GM23338 (cell line): ENCODE measurements around the gene M1AP. TPM values are rescaled to one million over a fixed set of nuclear protein-coding genes. Genes with fewer than 3 reads are reported as not detected.

Source experiments
- ATAC-seq: fragments of 200-7000 bp; cut with Tn5 transposase; 3 replicates; pipeline ENCODE4 v1.9.1; 2020
- DNase-seq: peaks from one replicate; pipeline ENCODE4 v3.0.0-alpha.2; 2015; ENCODE audit warnings: low spot score
- H2AFZ ChIP-seq: fragments of 200-600 bp; sonication (generic); 2 replicates; pipeline ENCODE4 v1.8.0; 2016; ENCODE audit warnings: antibody characterized with exemption, mild to moderate bottlenecking, moderate library complexity
- H3F3A ChIP-seq: fragments of 200-600 bp; sonication (generic); replicated peaks from 2 replicates; pipeline ENCODE4 v1.8.0; 2017; ENCODE audit warnings: antibody characterized with exemption, mixed run types, low read depth
- H3K27ac ChIP-seq: fragments of 200-600 bp; sonication (generic); 2 replicates; pipeline ENCODE4 v1.6.1; 2016; ENCODE audit warnings: low read depth
- H3K27me3 ChIP-seq: fragments of 200-600 bp; sonication (generic); 2 replicates; pipeline ENCODE4 v1.8.0; 2016; ENCODE audit warnings: mild to moderate bottlenecking, mixed run types, moderate library complexity; ENCODE audit not compliant: insufficient read depth
- H3K36me3 ChIP-seq: fragments of 200-600 bp; sonication (generic); 2 replicates; pipeline ENCODE4 v1.8.0; 2016; ENCODE audit warnings: mild to moderate bottlenecking; ENCODE audit not compliant: insufficient read depth
- H3K4me1 ChIP-seq: fragments of 200-600 bp; sonication (generic); 2 replicates; pipeline ENCODE4 v1.8.0; 2016; ENCODE audit warnings: mild to moderate bottlenecking, moderate library complexity; ENCODE audit not compliant: insufficient read depth
- H3K4me2 ChIP-seq: fragments of 200-600 bp; sonication (generic); 2 replicates; pipeline ENCODE4 v1.7.1; 2017; ENCODE audit warnings: mixed run types
- H3K4me3 ChIP-seq: fragments of 200-600 bp; sonication (generic); 2 replicates; pipeline ENCODE4 v1.6.1; 2016; ENCODE audit warnings: mixed run types
- H3K79me2 ChIP-seq: fragments of 200-600 bp; sonication (generic); replicated peaks from 2 replicates; pipeline ENCODE4 v1.8.0; 2017; ENCODE audit warnings: mild to moderate bottlenecking; ENCODE audit not compliant: insufficient read depth
- H3K9me2 ChIP-seq: fragments of 200-600 bp; sonication (generic); 2 replicates; pipeline ENCODE4 v1.8.0; 2017; ENCODE audit not compliant: insufficient read depth
- H4K20me1 ChIP-seq: fragments of 200-600 bp; sonication (generic); replicated peaks from 2 replicates; pipeline ENCODE4 v1.8.0; 2017; ENCODE audit warnings: mild to moderate bottlenecking; ENCODE audit not compliant: insufficient read depth
- H3K27ac Mint-ChIP-seq: 2 replicates; pipeline ENCODE4 v1.8.0; 2020; ENCODE audit warnings: inconsistent platforms, mild to moderate bottlenecking, moderate library complexity, mixed read lengths
- H3K27me3 Mint-ChIP-seq: 3 replicates; pipeline ENCODE4 v1.8.0; 2022; ENCODE audit warnings: low read depth, mild to moderate bottlenecking, moderate library complexity, mixed read lengths, inconsistent platforms; ENCODE audit not compliant: insufficient read depth, poor library complexity
- H3K36me3 Mint-ChIP-seq: 3 replicates; pipeline ENCODE4 v1.8.0; 2021; ENCODE audit warnings: low read depth, mild to moderate bottlenecking, inconsistent platforms, moderate library complexity, mixed read lengths
- H3K4me1 Mint-ChIP-seq: 3 replicates; pipeline ENCODE4 v1.8.0; 2020; ENCODE audit warnings: mild to moderate bottlenecking, inconsistent platforms, mixed read lengths
- H3K4me3 Mint-ChIP-seq: 3 replicates; pipeline ENCODE4 v1.8.0; 2021; ENCODE audit warnings: moderate library complexity, mild to moderate bottlenecking, inconsistent platforms, mixed read lengths
- H3K9me3 Mint-ChIP-seq: 3 replicates; pipeline ENCODE4 v1.8.0; 2020; ENCODE audit warnings: moderate library complexity, mild to moderate bottlenecking, inconsistent platforms, mixed read lengths
- CREB1 ChIP-seq: fragments of 250-450 bp; sonication (Bioruptor Pico); IDR thresholded peaks from 2 replicates; pipeline ENCODE4 v1.5.0; 2020; ENCODE audit warnings: low read depth, mild to moderate bottlenecking, moderate library complexity
- CTCF ChIP-seq, 2 experiments: fragments of 200-600 bp in 1 of 2; sonication (generic) in 1 of 2; conservative IDR thresholded peaks; 2 replicates each; pipeline versions ENCODE4 v1.5.1 to v1.6.1; 2016 to 2017; ENCODE audit warnings: antibody characterized with exemption in 2 of 2, low read depth in 2 of 2, mild to moderate bottlenecking in 2 of 2, moderate library complexity in 1 of 2
- ETS1 ChIP-seq: IDR thresholded peaks from 2 replicates; pipeline ENCODE4 v1.6.1; 2016; ENCODE audit warnings: antibody characterized with exemption
- EZH2 ChIP-seq: fragments of 200-600 bp; sonication (generic); IDR thresholded peaks from one replicate; pipeline ENCODE4 v1.8.0; 2017; ENCODE audit warnings: antibody characterized with exemption, mild to moderate bottlenecking, low read depth; ENCODE audit not compliant: unreplicated experiment
- EZH2phosphoT487 ChIP-seq: fragments of 200-600 bp; sonication (generic); IDR thresholded peaks from one replicate; pipeline ENCODE4 v1.8.1; 2018; ENCODE audit warnings: antibody characterized with exemption; ENCODE audit not compliant: unreplicated experiment
- JUNB ChIP-seq: IDR thresholded peaks from one replicate; pipeline ENCODE4 v1.6.1; 2016; ENCODE audit warnings: antibody characterized with exemption; ENCODE audit not compliant: unreplicated experiment
- NANOG ChIP-seq: IDR thresholded peaks from 2 replicates; pipeline ENCODE4 v1.6.1; 2016; ENCODE audit warnings: antibody characterized with exemption, borderline replicate concordance
- POLR2AphosphoS5 ChIP-seq: IDR thresholded peaks from 2 replicates; pipeline ENCODE4 v1.6.1; 2016; ENCODE audit warnings: antibody characterized with exemption, low read depth
- REST ChIP-seq: IDR thresholded peaks from one replicate; pipeline ENCODE4 v1.6.1; 2018; ENCODE audit warnings: antibody characterized with exemption; ENCODE audit not compliant: unreplicated experiment
- STAT1 ChIP-seq: IDR thresholded peaks from one replicate; pipeline ENCODE4 v1.6.1; 2016; ENCODE audit warnings: antibody characterized with exemption; ENCODE audit not compliant: unreplicated experiment
- ZNF114 ChIP-seq: fragments of 250-450 bp; sonication (Bioruptor Pico); IDR thresholded peaks from 2 replicates; pipeline ENCODE4 v1.5.0; 2020; ENCODE audit warnings: mild to moderate bottlenecking, moderate library complexity
- ZNF331 ChIP-seq: fragments of 250-450 bp; sonication (Bioruptor Pico); IDR thresholded peaks from 2 replicates; pipeline ENCODE4 v1.5.0; 2020; ENCODE audit warnings: low read depth, mild to moderate bottlenecking, moderate library complexity
- ZNF462 ChIP-seq: fragments of 250-450 bp; sonication (Bioruptor Pico); IDR thresholded peaks from 2 replicates; pipeline ENCODE4 v1.5.0; 2020; ENCODE audit warnings: mild to moderate bottlenecking, moderate library complexity
- polyA plus RNA-seq: library from polyadenylated mRNA; unstranded; fragments of >200 nt; fragmentation: Nextera tagmentation; extraction: Ambion mirVana; gene quantifications from 2 replicates; pipeline ENCODE4 v1.2.1, GENCODE V29; 2016
- total RNA-seq: library from RNA; depleted of rRNA; stranded (reverse); fragments of >200 nt; shearing (Covaris generic); gene quantifications from 2 replicates; pipeline ENCODE4 v1.2.3, GENCODE V29; 2014

M1AP gene
- total and polyA plus RNA-seq, 2 experiments from 2014 or later, result 5.1 to 12.1 TPM

- no peaks in the 10 kb centered on the region for H3K79me2 ChIP-seq
- H3K27ac ChIP-seq, result no peak overlapping the region
- Mint-ChIP-seq H3K9me3 (no peaks in the 10 kb centered on the region), H3K4me1 (peaks cover 5% of the 10 kb centered on the region; the same call in 2 of the 3 replicates), H3K36me3 (no peaks in the 10 kb centered on the region), H3K4me3 (no peak overlapping the region), H3K27me3 (peaks cover 2% of the 10 kb centered on the region), H3K27ac (no peak overlapping the region)
- H3F3A ChIP-seq, result no peaks in the 10 kb centered on the region
- no peak for TF ChIP-seq ZNF114
- no peak for TF ChIP-seq POLR2AphosphoS5
- TF ChIP-seq STAT1, result no peak
- no peak for TF ChIP-seq CREB1
- TF ChIP-seq EZH2, result no peak
- no peak for TF ChIP-seq NANOG
- TF ChIP-seq ETS1, result no peak
- TF ChIP-seq EZH2phosphoT487, result no peak
- no peak for TF ChIP-seq ZNF331 (CRISPR knock-in tag)
- no peak for TF ChIP-seq ZNF462
- TF ChIP-seq REST, result no peak
- no peak for TF ChIP-seq CTCF (conservative IDR thresholded peaks at IDR 0.05; ENCODE audit: low read depth in 2 of 2)
- no peak for TF ChIP-seq JUNB
- H3K4me2 ChIP-seq, result no peak overlapping the region
- H3K9me2 ChIP-seq, result no peaks in the 10 kb centered on the region
- H3K4me1 ChIP-seq, result no peaks in the 10 kb centered on the region
- ATAC-seq, result no peak
- H3K4me3 ChIP-seq, result no peak overlapping the region
- no peaks in the 10 kb centered on the region for H3K36me3 ChIP-seq
- no peaks in the 10 kb centered on the region for H3K27me3 ChIP-seq
- H4K20me1 ChIP-seq, result no peaks in the 10 kb centered on the region
- no peak overlapping the region for H2AFZ ChIP-seq
- no peak for DNase-seq
Observed at GRCh38 chr2:74618410-74619083, 29.6 kb downstream of the M1AP start.
